GM12878 (cell line): ENCODE data around the gene CCNL2. TPM values are rescaled to one million over a fixed set of nuclear protein-coding genes. Genes with fewer than 3 reads are reported as not detected.

Experiments used
- ATAC-seq: fragments of 200-7000 bp; cut with Tn5 transposase; 3 replicates; pipeline ENCODE4 v1.9.1; 2020; ENCODE audit warnings: mild to moderate bottlenecking, moderate library complexity
- BruUV-seq: library from RNA; stranded (reverse); fragments of 400-500 nt; replicated peaks from 2 replicates; lab custom pipeline; 2021; lab: Mats Ljungman, UMichigan
- CTCF ChIA-PET: fragments of 300-600 bp; sonication (Branson Sonifier 250); formaldehyde crosslinking; extraction: SDS; loops from one replicate; lab custom pipeline; 2021; ENCODE audit warnings: inconsistent platforms; lab: Yijun Ruan, JAX
- POLR2A ChIA-PET: fragments of 350-600 bp; formaldehyde crosslinking; extraction: SDS; loops from one replicate; lab custom pipeline; 2021; ENCODE audit warnings: inconsistent platforms; lab: Charles Lee
- RAD21 ChIA-PET: fragments of 300-600 bp; sonication (Branson Sonifier 250); formaldehyde crosslinking; loops from one replicate; lab custom pipeline; 2023; ENCODE audit warnings: antibody characterized with exemption; ENCODE audit not compliant: unreplicated experiment; lab: Charles Lee
- SMC1A ChIA-PET: fragments of 300-600 bp; sonication (Branson Sonifier 250); formaldehyde crosslinking; loops from one replicate; lab custom pipeline; 2023; ENCODE audit not compliant: unreplicated experiment, uncharacterized antibody; lab: Charles Lee
- DNase-seq: peaks from one replicate; pipeline ENCODE4 v3.0.0-alpha.2; 2011; ENCODE audit warnings: low read depth, low spot score
- FAIRE-seq: peaks from 3 replicates; lab custom pipeline; 2011; peaks lifted over from hg19 to GRCh38; lab: Jason Lieb, UNC
- H2AFZ ChIP-seq: 2 replicates; pipeline ENCODE4 v1.6.0; 2011; ENCODE audit warnings: low read depth, low read length, control low read depth; ENCODE audit not compliant: control insufficient read depth
- H3K27ac ChIP-seq: 2 replicates; pipeline ENCODE4 v1.5.1; 2011; ENCODE audit warnings: control low read depth; ENCODE audit not compliant: control insufficient read depth, insufficient read depth
- H3K27me3 ChIP-seq, 2 experiments: replicated peaks in 1 of 2; 2 replicates each; pipeline versions ENCODE4 v1.6.0 to v1.6.1; 2011; ENCODE audit warnings: low read length in 1 of 2; ENCODE audit not compliant: control insufficient read depth in 2 of 2, insufficient read depth in 2 of 2
- H3K36me3 ChIP-seq, 2 experiments: 2 replicates each; pipeline ENCODE4 v1.5.1; 2011; ENCODE audit warnings: low read length in 1 of 2; ENCODE audit not compliant: control insufficient read depth in 2 of 2, insufficient read depth in 2 of 2
- H3K4me1 ChIP-seq: 2 replicates; pipeline ENCODE4 v1.6.1; 2011; ENCODE audit warnings: mild to moderate bottlenecking, low read length, moderate library complexity, mixed read lengths; ENCODE audit not compliant: control insufficient read depth, insufficient read depth
- H3K4me2 ChIP-seq: 2 replicates; pipeline ENCODE4 v1.6.0; 2011; ENCODE audit warnings: control low read depth; ENCODE audit not compliant: control insufficient read depth, insufficient read depth
- H3K4me3 ChIP-seq: fragments of 200-600 bp; sonication (generic); 2 replicates; pipeline ENCODE4 v1.5.1; 2016
- H3K79me2 ChIP-seq: 2 replicates; pipeline ENCODE4 v1.6.0; 2011; ENCODE audit warnings: low read length; ENCODE audit not compliant: control insufficient read depth, insufficient read depth
- H3K9ac ChIP-seq: 2 replicates; pipeline ENCODE4 v1.8.0; 2011; ENCODE audit warnings: low read length, control low read depth, mixed read lengths; ENCODE audit not compliant: control insufficient read depth, insufficient read depth
- H3K9me3 ChIP-seq: replicated peaks from 3 replicates; pipeline ENCODE4 v1.5.1; 2011; ENCODE audit warnings: mild to moderate bottlenecking, low read length; ENCODE audit not compliant: control insufficient read depth, insufficient read depth
- H4K20me1 ChIP-seq: 2 replicates; pipeline ENCODE4 v1.6.0; 2011; ENCODE audit not compliant: control insufficient read depth, insufficient read depth
- CHD2 ChIP-seq: IDR thresholded peaks from 2 replicates; pipeline ENCODE4 v1.6.1; 2011; ENCODE audit warnings: low read depth, low read length, improper control_type of control experiment, borderline replicate concordance
- CTCF ChIP-seq, 3 experiments: IDR thresholded peaks in 2 of 3; conservative IDR thresholded peaks in 1 of 3; 2 replicates each; pipeline ENCODE4 v1.5.1; 2011; ENCODE audit warnings: low read depth in 3 of 3, low read length in 3 of 3, mild to moderate bottlenecking in 3 of 3, control low read depth in 2 of 3, moderate library complexity in 2 of 3, inconsistent platforms in 1 of 3, mixed read lengths in 1 of 3; ENCODE audit not compliant: control insufficient read depth in 2 of 3, insufficient read depth in 1 of 3; ENCODE audit errors: extremely low read depth in 1 of 3
- JUND ChIP-seq: IDR thresholded peaks from 2 replicates; pipeline ENCODE4 v1.6.1; 2012; ENCODE audit warnings: low read depth, mild to moderate bottlenecking, low read length, improper control_type of control experiment, moderate library complexity
- MLLT1 ChIP-seq: fragments of 450-650 bp; IDR thresholded peaks from 2 replicates; pipeline ENCODE4 v1.6.1; 2016; ENCODE audit warnings: mild to moderate bottlenecking
- NR2F1 ChIP-seq: fragments of 450-650 bp; conservative IDR thresholded peaks from 2 replicates; pipeline ENCODE4 v1.6.1; 2017; ENCODE audit warnings: mild to moderate bottlenecking
- POU2F2 ChIP-seq: IDR thresholded peaks from 3 replicates; pipeline ENCODE4 v1.6.1; 2011; ENCODE audit warnings: low read depth, mild to moderate bottlenecking, low read length, borderline replicate concordance
- RELA ChIP-seq: fragments of 450-650 bp; IDR thresholded peaks from 2 replicates; pipeline ENCODE4 v1.8.0; 2014; ENCODE audit warnings: borderline replicate concordance; ENCODE audit not compliant: partially characterized antibody
- SMC3 ChIP-seq: IDR thresholded peaks from 2 replicates; pipeline ENCODE4 v1.6.1; 2011; ENCODE audit warnings: low read length, improper control_type of control experiment, borderline replicate concordance
- STAT3 ChIP-seq: IDR thresholded peaks from 2 replicates; pipeline ENCODE4 v1.6.1; 2011; ENCODE audit warnings: low read depth, low read length, improper control_type of control experiment
- TARDBP ChIP-seq: IDR thresholded peaks from 2 replicates; pipeline ENCODE4 v1.6.1; 2016; ENCODE audit warnings: borderline replicate concordance
- WGBS: methylation state at CpG from one replicate; pipeline ENCODE4 v1.1.6; 2016; ENCODE audit warnings: low lambda C conversion rate; ENCODE audit not compliant: insufficient replicate concordance, insufficient coverage; ENCODE audit errors: missing lambda C conversion rate; 5-methylcytosine and 5-hydroxymethylcytosine counted together
- in situ Hi-C: fragments of 300-500 bp; cut with MboI; formaldehyde crosslinking; loops from 9 replicates; pipeline ENCODE4 v1.14.3; 2018; ENCODE audit warnings: mixed read lengths
- intact Hi-C: fragments of 100-400 bp; cut with micrococcal nuclease; formaldehyde crosslinking; loops from one replicate; pipeline ENCODE4 v1.14.2; 2022; ENCODE audit not compliant: unreplicated experiment
- polyA plus RNA-seq, 11 experiments: library from polyadenylated mRNA; depleted of rRNA in 4 of 11; unstranded in 6 of 11; stranded (reverse) in 5 of 11; fragments of >200 nt; fragmentation: Nextera tagmentation in 4 of 11; fragmentation: Illumina TruSeq in 1 of 11; extraction: Ambion mirVana in 4 of 11; extraction: Trizol in 1 of 11; gene quantifications; 1 replicate in 1 of 11; 2 replicates in 10 of 11; pipeline versions ENCODE4 v1.2.1 to v1.2.3, GENCODE V29; 2011 to 2016; ENCODE audit warnings: inconsistent platforms in 2 of 11, missing spikeins in 2 of 11, low read depth in 1 of 11
- total RNA-seq, 4 experiments: library from RNA; depleted of rRNA in 3 of 4; stranded (reverse); fragments of >200 nt in 3 of 4; fragmentation: Illumina TruSeq in 1 of 4; extraction: Trizol in 1 of 4; gene quantifications; 2 replicates each; pipeline versions ENCODE4 v1.2.1 to v1.2.3, GENCODE V29; 2013 to 2021

CCNL2 gene
- total and polyA plus RNA-seq, 10 of the 15 experiments (the other 5 are each of a cell fraction or from before 2014, with no cell fraction given), result 2.1 to 143 (median 101) TPM

- WGBS, result 88% methylated on average over 18 of the region's 18 CpGs
- ChIA-PET RAD21 (no interaction called here), CTCF (no interaction called here), SMC1A (no interaction called here), POLR2A (no interaction called here)
- Histone ChIP-seq H3K9me3 (no peaks in the 10 kb centered on the region), H3K4me1 (peaks cover 2% of the 10 kb centered on the region; the same call in 1 of the 2 replicates), H3K4me3 (no peak overlapping the region), H3K27me3 (no peaks in the 10 kb centered on the region), H3K36me3 (peaks cover 0 to 5% of the 10 kb centered on the region in 2 experiments), H3K9ac (no peak overlapping the region), H3K79me2 (no peaks in the 10 kb centered on the region; the same call in none of the 2 replicates), H2AFZ (no peak overlapping the region), H4K20me1 (no peaks in the 10 kb centered on the region), H3K27ac (no peak overlapping the region), H3K4me2 (no peak overlapping the region)
- TF ChIP-seq NR2F1 (no peak), STAT3 (no peak), MLLT1 (no peak), POU2F2 (no peak), CTCF (IDR thresholded peaks at IDR 0.05 in 2 of 3, conservative IDR thresholded peaks at IDR 0.05 in 1 of 3; ENCODE audit: control insufficient read depth in 2 of 3, extremely low read depth in 1 of 3, insufficient read depth in 1 of 3, low read depth in 3 of 3, low read length in 3 of 3) (no peak), RELA (no peak), CHD2 (no peak), TARDBP (no peak), SMC3 (no peak), JUND (no peak)
- in situ Hi-C loops, result no loop called here
- BruUV-seq, result no TSS peak
- intact Hi-C loops, result no loop called here
- ATAC-seq, result no peak
- FAIRE-seq, result no peak
- DNase-seq, result no peak
Observed at GRCh38 chr1:1342584-1343115, 56.5 kb downstream of the CCNL2 start.
